Suppressor macrophage treated with lipopolysaccharide for 1 hour (primary cell): ENCODE results near the gene PDSS2.
A peak's percentile ranks its signal among the peaks of the same experiment; 100 is the strongest.

ENCODE experiments used
- DNase-seq, 3 donors: peaks; one replicate each; pipeline ENCODE4 v3.0.0-alpha.2; 2020 to 2022

The PDSS2 gene

GRCh38 chr6:107259951-107260350 is 199.4 kb downstream of the PDSS2 start:
- no peak for DNase-seq

GRCh38 chr6:107248147-107248546 is 211.2 kb downstream of the PDSS2 start:
- DNase-seq = no peak

GRCh38 chr6:107246972-107247615 is 212.3 kb downstream of the PDSS2 start:
- no peak for DNase-seq

- DNase-seq = no peak
Observed at GRCh38 chr6:107246249-107246971, 213.0 kb downstream of the PDSS2 start.

GRCh38 chr6:107244742-107245480 is 214.5 kb downstream of the PDSS2 start:
- no peak for DNase-seq

GRCh38 chr6:107244082-107244741 is 215.2 kb downstream of the PDSS2 start:
- no peak for DNase-seq

- DNase-seq = no peak
Observed at GRCh38 chr6:107243471-107243870, 215.9 kb downstream of the PDSS2 start.

DNA sequence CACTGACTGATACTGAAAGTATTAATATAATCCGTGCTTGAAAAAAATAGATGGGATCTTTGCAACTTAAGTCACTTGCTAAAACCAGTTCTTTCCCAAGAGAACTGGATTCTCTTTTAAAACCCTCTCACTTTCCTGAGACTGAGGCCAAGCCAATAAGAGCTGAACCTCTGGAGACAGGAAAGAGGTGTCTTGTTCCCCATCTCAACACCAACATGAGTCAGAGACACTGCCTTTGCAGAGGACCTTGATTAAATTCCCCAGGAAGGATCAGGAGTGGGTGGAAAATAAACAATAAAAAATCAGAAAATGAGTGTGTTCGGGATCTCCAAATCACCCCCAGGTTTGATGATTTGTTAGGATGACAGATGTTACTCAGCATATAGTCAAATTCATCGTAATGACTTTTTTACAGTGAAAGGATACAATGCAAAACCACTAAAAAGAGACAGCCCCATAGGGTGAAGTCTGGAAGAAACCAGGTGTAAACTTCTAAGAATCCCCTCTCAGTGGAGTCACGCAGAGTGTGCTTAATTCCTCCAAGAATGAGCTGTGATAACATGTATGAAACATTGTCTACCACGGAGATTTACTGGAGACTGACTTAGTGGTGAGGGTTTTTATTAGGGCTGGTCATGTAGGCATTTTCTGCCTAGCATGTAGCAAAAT is 221.2 kb downstream of the PDSS2 start:
- DNase-seq = no peak

DNA sequence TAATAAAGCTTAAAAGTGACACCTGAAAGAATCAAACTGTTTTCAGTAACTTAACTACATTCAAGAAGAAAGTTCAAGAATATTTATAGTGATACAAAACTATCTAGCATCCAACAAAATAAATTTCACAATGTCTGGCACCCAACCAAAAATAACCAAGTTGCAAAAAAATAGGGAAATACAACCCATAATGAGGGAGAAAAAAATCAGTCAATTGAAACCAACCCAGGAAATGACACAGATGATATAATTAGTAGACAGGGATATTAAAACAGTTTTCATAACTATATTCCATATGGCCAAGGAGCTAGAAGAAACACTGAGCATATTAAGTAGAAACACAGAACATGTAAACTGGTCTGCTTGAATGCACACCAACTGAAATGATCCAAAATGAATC is 223.9 kb downstream of the PDSS2 start:
- DNase-seq = peak; percentile 1 to 27 (median 18)

DNA sequence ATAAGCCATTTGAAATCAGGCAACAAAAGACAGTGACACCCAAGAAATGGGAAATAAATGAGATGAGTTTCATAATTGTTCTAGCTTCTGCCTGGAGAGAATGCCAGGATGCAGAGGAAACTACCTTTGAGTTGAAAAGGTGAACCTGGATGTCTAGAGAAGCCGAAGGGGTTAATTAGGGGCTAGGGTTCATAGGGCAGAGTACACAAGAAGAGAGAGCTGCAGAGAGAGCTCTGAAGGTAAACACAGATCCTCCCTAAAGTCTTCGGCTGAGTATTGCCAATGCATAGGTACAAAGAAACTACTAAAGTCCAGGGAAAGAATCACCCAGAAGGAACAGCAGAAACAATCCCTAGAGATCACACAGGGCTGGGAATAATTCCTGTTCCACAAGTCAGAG is 224.4 kb downstream of the PDSS2 start:
- DNase-seq = no peak

- DNase-seq = no peak
Observed at GRCh38 chr6:107231243-107231642, 228.1 kb downstream of the PDSS2 start.

- no peak for DNase-seq
Observed at GRCh38 chr6:107230448-107230847, 228.9 kb downstream of the PDSS2 start.

GRCh38 chr6:107230024-107230423 is 229.3 kb downstream of the PDSS2 start:
- DNase-seq = no peak

- DNase-seq = no peak
Observed at GRCh38 chr6:107228754-107229153, 230.6 kb downstream of the PDSS2 start.

GRCh38 chr6:107221519-107221918 is 237.8 kb downstream of the PDSS2 start:
- no peak for DNase-seq

DNA sequence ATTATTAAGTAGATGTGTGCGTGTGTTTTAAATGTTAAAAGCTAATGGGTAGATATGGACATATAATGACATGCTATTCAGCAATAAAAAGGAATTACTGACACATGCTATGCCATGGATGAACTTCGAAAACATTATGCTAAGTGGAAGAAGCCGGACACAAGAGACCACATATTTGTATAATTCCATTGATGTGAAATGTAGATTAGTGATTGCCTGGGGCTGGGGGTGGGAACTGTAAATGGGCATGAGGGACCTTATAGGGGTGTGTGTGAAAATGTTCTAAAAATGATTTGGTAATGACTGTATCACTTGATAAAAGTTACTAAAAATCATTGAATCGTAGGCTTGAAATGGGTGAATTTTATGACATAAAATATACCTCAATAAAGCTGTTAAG is 239.5 kb downstream of the PDSS2 start:
- DNase-seq = no peak

- DNase-seq = no peak
Observed at GRCh38 chr6:107218142-107218541, 241.2 kb downstream of the PDSS2 start.

GRCh38 chr6:107217248-107217647 is 242.1 kb downstream of the PDSS2 start:
- DNase-seq = no peak

DNA sequence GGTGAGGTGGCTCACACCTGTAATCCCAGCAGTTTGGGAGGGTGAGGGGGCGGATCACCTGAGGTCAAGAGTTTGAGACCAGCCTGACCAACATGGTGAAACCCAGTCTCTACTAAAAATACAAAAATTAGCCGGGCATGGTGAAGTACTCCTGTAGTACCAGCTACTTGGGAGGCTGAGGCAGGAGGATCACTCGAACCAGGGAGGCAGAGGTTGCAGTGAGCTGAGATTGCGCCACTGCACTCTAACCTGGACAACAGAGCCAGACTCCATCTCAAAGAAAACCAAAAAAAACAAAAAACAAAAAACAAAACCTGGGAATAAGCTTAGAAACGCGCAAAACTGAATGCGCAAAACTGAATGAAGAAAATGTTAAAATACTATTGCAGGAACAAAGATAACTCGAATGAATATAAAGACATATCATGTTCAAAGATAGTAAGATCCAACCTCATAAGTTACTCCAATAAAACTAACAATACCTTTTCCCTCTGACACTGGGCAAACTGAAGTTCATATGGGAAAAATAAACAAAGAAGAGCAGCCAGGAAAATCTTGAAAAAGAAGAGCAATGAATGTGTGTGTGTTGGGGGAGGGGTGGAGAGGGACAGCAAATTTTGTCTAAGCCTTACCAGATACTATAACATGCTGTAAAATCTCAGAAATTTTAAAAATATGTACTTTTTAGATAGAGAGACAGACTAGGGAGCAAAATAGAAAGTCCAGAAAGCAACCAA is 243.0 kb downstream of the PDSS2 start:
- DNase-seq = no peak

GRCh38 chr6:107215334-107215733 is 244.0 kb downstream of the PDSS2 start:
- no peak for DNase-seq

GRCh38 chr6:107214655-107215054 is 244.7 kb downstream of the PDSS2 start:
- no peak for DNase-seq
